ENCODE measurements around the gene TAF1D. TPM values are rescaled to one million over a fixed set of nuclear protein-coding genes. Genes with fewer than 3 reads are reported as not detected.

TAF1D gene
- total RNA-seq, 1 experiment from 2014 or later, result 165 TPM

DNA sequence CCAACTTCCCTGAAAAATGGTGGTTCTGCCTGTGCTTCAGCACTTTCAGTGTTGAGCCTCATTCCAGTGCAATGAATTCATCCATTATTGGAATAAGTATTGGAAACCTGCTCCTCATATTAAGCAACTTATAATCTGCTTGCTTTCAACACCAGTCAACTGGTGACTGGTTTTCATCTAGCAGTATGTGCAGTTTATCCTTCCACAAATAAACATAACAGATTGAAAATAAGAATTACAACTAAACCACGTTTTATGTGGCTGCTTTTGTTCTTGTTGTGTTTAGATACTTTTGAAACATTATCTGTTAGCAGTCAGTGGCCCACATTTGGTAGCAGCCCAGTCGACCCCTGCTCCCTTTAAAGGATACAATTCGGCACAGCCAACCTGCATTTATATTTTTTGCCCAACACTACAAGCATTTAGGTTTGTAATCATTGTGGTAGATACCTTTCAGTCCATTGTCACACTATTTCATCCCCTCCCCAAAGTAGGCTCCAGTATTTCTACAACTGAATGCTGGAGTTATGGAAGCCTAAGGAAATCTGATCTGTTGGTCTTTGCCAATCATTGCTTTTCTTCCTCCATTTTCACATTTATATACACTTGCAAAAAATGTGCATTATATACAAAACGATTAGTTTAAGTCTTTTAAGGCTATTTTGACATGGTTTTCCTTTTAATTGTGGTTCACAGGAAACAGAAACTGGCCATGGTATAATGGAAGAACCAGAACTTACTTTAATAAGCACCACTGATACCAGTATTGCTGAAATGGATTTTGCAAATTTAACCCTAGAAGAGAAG lies 13.1 kb downstream of the TAF1D start:
- DNase-seq (ENCODE audit: low read depth, low spot score), result no peak
- BruUV-seq (replicated peaks), result no TSS peak
- no peak overlapping the region for H3K4me3 ChIP-seq (ENCODE audit: low read depth in 2 of 2, low read length in 2 of 2)
- ChIA-PET POLR2A (interaction anchor here (1.0 to 1.6 kb wide), 2 partner anchors 10 to 13 kb away, joined by 3 read pairs; partner anchors contain the start of gene C11orf54), CTCF (no interaction called here)
- intact Hi-C loops (cut with micrococcal nuclease; ENCODE audit: unreplicated experiment), result no loop called here
- peaks cover 52% of the 10 kb centered on the region for H3K36me3 ChIP-seq (ENCODE audit: control insufficient read depth, insufficient read depth, low read length)
- H3K27ac ChIP-seq (ENCODE audit: low read length), result no peak overlapping the region; the same call in 1 of the 2 replicates
- no peaks in the 10 kb centered on the region for H3K27me3 ChIP-seq (ENCODE audit: control insufficient read depth, insufficient read depth, low read length)
- H3K9me3 ChIP-seq (ENCODE audit: control insufficient read depth, insufficient read depth, low read depth, low read length), result no peaks in the 10 kb centered on the region
- TF ChIP-seq SIN3A (IDR thresholded peaks at IDR 0.05; ENCODE audit: borderline replicate concordance, insufficient read depth, low read depth, low read length), result 0 out of 2 replicates have a peak, but pooled peaks have one; percentile 38
- no peak for TF ChIP-seq TCF7L2 (IDR thresholded peaks at IDR 0.05; ENCODE audit: low read depth, low read length)
- TF ChIP-seq, protein P1, sequence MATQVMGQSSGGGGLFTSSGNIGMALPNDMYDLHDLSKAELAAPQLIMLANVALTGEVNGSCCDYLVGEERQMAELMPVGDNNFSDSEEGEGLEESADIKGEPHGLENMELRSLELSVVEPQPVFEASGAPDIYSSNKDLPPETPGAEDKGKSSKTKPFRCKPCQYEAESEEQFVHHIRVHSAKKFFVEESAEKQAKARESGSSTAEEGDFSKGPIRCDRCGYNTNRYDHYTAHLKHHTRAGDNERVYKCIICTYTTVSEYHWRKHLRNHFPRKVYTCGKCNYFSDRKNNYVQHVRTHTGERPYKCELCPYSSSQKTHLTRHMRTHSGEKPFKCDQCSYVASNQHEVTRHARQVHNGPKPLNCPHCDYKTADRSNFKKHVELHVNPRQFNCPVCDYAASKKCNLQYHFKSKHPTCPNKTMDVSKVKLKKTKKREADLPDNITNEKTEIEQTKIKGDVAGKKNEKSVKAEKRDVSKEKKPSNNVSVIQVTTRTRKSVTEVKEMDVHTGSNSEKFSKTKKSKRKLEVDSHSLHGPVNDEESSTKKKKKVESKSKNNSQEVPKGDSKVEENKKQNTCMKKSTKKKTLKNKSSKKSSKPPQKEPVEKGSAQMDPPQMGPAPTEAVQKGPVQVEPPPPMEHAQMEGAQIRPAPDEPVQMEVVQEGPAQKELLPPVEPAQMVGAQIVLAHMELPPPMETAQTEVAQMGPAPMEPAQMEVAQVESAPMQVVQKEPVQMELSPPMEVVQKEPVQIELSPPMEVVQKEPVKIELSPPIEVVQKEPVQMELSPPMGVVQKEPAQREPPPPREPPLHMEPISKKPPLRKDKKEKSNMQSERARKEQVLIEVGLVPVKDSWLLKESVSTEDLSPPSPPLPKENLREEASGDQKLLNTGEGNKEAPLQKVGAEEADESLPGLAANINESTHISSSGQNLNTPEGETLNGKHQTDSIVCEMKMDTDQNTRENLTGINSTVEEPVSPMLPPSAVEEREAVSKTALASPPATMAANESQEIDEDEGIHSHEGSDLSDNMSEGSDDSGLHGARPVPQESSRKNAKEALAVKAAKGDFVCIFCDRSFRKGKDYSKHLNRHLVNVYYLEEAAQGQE (IDR thresholded peaks at IDR 0.05; ENCODE audit: insufficient read depth in 1 of 2, low read depth in 2 of 2, low read length in 1 of 2), result no peak
- peak; percentile 73; the same call in 1 of the 2 replicates for TF ChIP-seq POLR2AphosphoS5 (IDR thresholded peaks at IDR 0.05; ENCODE audit: low read depth, low read length)
- in situ Hi-C loops (cut with HindIII; ENCODE audit: low pct_unique_long_range_greater_than_20kb, low sequenced_read_pairs), result no loop called here
- H3K4me1 ChIP-seq (ENCODE audit: control insufficient read depth, insufficient read depth, low read length), result peaks cover 12% of the 10 kb centered on the region
- ATAC-seq, result peak; percentile 30

DNA sequence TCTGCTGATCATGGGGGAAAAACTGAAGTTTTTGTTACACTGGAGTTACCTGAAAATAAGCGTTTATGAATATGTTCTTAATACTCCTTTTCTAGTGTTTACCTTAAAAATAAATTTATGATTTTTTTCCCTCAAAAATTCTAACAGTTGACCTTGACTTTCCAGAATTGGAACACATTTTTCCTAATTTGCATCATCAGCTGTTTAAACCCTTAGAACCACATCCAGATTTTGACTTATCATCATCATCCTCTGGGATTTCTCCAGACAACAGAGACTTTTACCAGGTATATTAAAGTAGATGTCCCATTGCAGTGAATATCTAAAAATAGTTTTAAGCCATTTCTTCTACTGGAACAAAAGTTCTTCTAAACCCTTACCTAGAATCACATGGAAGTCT lies 17.2 kb downstream of the TAF1D start:
- TF ChIP-seq SIN3A (IDR thresholded peaks at IDR 0.05; ENCODE audit: borderline replicate concordance, insufficient read depth, low read depth, low read length) (no peak), POLR2AphosphoS5 (IDR thresholded peaks at IDR 0.05; ENCODE audit: low read depth, low read length) (no peak)
- H3K4me1 ChIP-seq (ENCODE audit: control insufficient read depth, insufficient read depth, low read length), result no peaks in the 10 kb centered on the region
- H3K27me3 ChIP-seq (ENCODE audit: control insufficient read depth, insufficient read depth, low read length), result no peaks in the 10 kb centered on the region
- BruUV-seq (replicated peaks), result no TSS peak
- H3K4me3 ChIP-seq (ENCODE audit: low read depth in 2 of 2, low read length in 2 of 2), result no peak overlapping the region
- ChIA-PET CTCF (no interaction called here), POLR2A (no interaction called here)
- no peak for DNase-seq (ENCODE audit: low read depth, low spot score)
- in situ Hi-C loops (cut with HindIII; ENCODE audit: low pct_unique_long_range_greater_than_20kb, low sequenced_read_pairs), result no loop called here
- H3K36me3 ChIP-seq (ENCODE audit: control insufficient read depth, insufficient read depth, low read length), result peaks cover 13% of the 10 kb centered on the region
- ATAC-seq, result no peak
- no peak overlapping the region for H3K27ac ChIP-seq (ENCODE audit: low read length)
- no peaks in the 10 kb centered on the region for H3K9me3 ChIP-seq (ENCODE audit: control insufficient read depth, insufficient read depth, low read depth, low read length)
- intact Hi-C loops (cut with micrococcal nuclease; ENCODE audit: unreplicated experiment), result no loop called here

DNA sequence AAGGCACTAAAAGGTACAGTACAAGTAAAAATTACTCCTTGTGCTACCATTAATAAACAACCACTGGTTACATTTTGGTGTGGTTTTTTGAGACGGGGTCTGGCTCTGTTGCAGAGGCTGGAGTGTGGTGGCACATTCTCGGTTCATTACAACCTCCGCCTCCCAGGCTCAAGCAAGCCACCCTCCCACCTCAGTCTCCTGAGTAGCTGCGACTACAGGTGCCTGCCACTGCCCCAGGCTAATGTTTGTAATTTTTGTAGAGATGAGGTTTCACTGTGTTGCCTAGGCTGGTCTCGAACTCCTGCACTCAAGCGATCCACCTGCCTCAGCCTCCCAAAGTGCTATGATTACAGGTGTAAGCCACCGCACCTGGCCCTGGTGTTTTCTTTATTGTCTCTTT lies 20.8 kb downstream of the TAF1D start:
- no TSS peak for BruUV-seq (replicated peaks)
- Histone ChIP-seq H3K9me3 (ENCODE audit: control insufficient read depth, insufficient read depth, low read depth, low read length) (no peaks in the 10 kb centered on the region), H3K36me3 (ENCODE audit: control insufficient read depth, insufficient read depth, low read length) (peaks cover 5% of the 10 kb centered on the region; the same call in 1 of the 2 replicates), H3K4me3 (ENCODE audit: low read depth in 2 of 2, low read length in 2 of 2) (no peak overlapping the region), H3K27me3 (ENCODE audit: control insufficient read depth, insufficient read depth, low read length) (no peaks in the 10 kb centered on the region), H3K4me1 (ENCODE audit: control insufficient read depth, insufficient read depth, low read length) (no peaks in the 10 kb centered on the region), H3K27ac (ENCODE audit: low read length) (no peak overlapping the region)
- in situ Hi-C loops (cut with HindIII; ENCODE audit: low pct_unique_long_range_greater_than_20kb, low sequenced_read_pairs), result no loop called here
- ATAC-seq (no peak), DNase-seq (ENCODE audit: low read depth, low spot score) (no peak)
- ChIA-PET CTCF (no interaction called here), POLR2A (no interaction called here)
- TF ChIP-seq TCF7L2 (IDR thresholded peaks at IDR 0.05; ENCODE audit: low read depth, low read length), result no peak
- TF ChIP-seq SIN3A (IDR thresholded peaks at IDR 0.05; ENCODE audit: borderline replicate concordance, insufficient read depth, low read depth, low read length), result no peak
- TF ChIP-seq, protein P1 (IDR thresholded peaks at IDR 0.05; ENCODE audit: insufficient read depth in 1 of 2, low read depth in 2 of 2, low read length in 1 of 2), result no peak
- TF ChIP-seq, protein P2, sequence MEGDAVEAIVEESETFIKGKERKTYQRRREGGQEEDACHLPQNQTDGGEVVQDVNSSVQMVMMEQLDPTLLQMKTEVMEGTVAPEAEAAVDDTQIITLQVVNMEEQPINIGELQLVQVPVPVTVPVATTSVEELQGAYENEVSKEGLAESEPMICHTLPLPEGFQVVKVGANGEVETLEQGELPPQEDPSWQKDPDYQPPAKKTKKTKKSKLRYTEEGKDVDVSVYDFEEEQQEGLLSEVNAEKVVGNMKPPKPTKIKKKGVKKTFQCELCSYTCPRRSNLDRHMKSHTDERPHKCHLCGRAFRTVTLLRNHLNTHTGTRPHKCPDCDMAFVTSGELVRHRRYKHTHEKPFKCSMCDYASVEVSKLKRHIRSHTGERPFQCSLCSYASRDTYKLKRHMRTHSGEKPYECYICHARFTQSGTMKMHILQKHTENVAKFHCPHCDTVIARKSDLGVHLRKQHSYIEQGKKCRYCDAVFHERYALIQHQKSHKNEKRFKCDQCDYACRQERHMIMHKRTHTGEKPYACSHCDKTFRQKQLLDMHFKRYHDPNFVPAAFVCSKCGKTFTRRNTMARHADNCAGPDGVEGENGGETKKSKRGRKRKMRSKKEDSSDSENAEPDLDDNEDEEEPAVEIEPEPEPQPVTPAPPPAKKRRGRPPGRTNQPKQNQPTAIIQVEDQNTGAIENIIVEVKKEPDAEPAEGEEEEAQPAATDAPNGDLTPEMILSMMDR (IDR thresholded peaks at IDR 0.05), result no peak
- no peak for TF ChIP-seq POLR2AphosphoS5 (IDR thresholded peaks at IDR 0.05; ENCODE audit: low read depth, low read length)
- intact Hi-C loops (cut with micrococcal nuclease; ENCODE audit: unreplicated experiment), result no loop called here
